AG09319 (cell line): ENCODE results near the gene POP7.

Experiments used
- DNase-seq: peaks from one replicate; pipeline ENCODE4 v3.0.0-alpha.2; 2010; ENCODE audit warnings: low read depth; ENCODE audit errors: extremely low read depth
- CTCF ChIP-seq: IDR thresholded peaks from 2 replicates; pipeline ENCODE4 v1.5.1; 2011; ENCODE audit warnings: low read depth, mild to moderate bottlenecking, inconsistent platforms, low read length, moderate library complexity

Gene POP7

DNA sequence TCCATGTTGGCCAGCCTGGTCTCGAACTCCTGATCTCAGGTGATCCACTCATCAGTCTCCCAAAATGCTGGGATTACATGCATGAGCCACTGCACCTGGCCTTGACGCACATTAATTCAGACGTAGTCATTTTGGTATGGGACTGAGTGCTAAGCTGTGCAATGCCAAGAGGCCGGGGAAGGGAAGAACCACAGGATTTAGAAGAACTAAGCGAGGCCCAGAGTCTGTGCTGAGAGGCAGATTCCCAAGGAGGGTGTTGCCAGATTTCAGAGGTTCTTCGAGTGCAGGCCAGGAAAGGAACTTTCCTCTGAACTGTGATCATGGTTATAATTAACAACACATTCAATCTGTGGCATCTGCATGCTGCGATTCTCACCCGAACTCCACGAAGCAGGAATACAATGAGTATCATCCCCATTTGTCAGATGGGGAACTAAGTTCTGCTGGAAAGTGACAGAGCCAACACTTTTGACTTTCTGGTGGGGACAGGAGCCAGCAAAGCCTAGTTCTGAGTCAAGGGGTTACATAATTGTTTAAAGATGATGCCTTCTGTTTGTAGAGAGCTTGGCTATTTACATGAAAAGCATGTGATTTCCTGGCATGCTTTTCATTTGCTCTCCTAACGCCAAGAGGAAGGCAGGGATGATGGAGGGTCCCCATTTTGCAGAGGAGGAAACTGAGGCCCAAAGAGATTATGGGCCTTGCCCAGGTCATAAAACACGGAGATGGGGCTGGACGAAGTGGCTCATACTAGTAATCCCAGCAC lies 21.3 kb downstream of the POP7 start:
- peak; percentile 89 for DNase-seq
- TF ChIP-seq CTCF = no peak

DNA sequence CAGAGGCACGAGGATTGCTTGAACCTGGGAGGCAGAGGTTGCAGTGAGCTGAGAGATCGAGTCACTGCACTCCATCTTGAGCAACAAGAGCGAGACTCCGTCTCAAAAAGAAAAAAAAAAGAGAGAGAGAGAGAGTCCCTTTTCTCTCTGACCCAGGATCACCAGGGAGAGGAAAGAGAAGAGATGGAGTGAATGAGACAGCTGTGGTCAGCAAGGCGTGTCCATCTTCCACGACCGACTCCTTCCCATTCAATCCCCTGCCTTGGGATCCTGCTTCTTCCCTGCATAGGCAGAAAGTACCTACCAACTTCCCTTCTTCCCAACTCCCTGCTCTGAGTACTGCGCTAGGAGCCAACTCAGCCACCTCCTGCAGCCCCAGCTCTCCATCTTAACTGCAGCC lies 22.3 kb downstream of the POP7 start:
- TF ChIP-seq CTCF = no peak

GRCh38 chr7:100730136-100730800 lies 24.3 kb downstream of the POP7 start:
- DNase-seq = no peak
- TF ChIP-seq CTCF = no peak

More for the DNA sequence above, 22.3 kb downstream of the POP7 start:
- no peak for DNase-seq

DNA sequence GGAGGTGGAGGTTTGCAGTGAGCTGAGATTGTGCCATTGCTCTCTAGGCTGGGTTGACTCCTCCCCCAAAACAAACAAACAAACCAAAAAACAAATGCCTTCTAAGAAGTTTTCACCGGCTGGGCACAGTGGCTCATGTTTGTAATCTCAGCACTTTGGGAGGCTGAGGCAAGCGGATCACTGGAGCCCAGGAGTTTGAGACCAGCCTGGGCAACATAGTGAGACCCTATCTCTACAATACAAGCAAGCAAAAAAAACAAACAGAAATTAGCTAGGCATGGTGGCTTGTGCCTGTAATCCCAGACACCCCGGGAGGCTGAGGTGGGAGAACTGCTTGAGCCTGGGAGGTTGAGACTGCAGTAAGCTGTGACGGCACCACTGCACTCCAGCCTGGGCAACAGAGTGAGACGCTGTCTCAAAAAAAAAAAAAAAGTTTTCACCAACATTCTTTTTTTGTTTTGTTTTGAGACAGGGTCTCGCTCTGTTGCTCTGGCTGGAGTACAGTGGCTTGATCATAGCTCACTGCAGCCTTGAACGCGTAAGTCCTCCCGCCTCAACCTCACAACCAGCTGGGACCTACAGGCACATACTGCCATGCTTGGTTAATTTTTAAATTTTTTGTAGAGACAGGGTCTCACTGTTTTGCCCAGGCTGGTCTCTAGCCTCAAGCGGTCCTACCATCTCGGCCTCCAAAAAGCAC lies 26.2 kb downstream of the POP7 start:
- DNase-seq = no peak
- TF ChIP-seq CTCF = no peak

- DNase-seq = no peak
These were observed 29.8 kb downstream of the POP7 start for GRCh38 chr7:100735730-100736129.

GRCh38 chr7:100736671-100737070 lies 30.8 kb downstream of the POP7 start:
- no peak for TF ChIP-seq CTCF

More at GRCh38 chr7:100735730-100736129, 29.8 kb downstream of the POP7 start:
- TF ChIP-seq CTCF = no peak

DNA sequence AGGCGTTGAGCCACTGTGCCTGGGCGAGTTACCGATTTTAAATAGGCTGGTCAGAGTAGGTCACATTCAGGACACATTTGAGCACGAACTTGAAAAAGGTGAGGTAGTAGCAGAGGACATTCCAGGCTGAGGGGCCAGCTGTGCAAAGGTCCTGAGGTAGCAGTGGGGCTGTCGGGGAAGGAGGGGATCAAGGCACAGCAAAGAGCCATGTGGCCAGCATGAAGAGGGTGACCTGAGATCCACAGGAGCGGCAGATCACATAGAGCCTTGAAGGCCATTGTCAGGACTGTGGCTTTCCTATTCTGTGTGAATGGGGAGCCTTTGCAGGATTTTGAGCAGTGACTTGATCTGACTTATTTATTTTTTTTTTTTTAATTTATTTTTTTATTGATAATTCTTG lies 34.0 kb downstream of the POP7 start:
- no peak for DNase-seq
- TF ChIP-seq CTCF = no peak

More at GRCh38 chr7:100736671-100737070, 30.8 kb downstream of the POP7 start:
- no peak for DNase-seq
